Keratinocyte (primary cell): ENCODE data around the gene VAC14. TPM values are rescaled to one million over a fixed set of nuclear protein-coding genes. Genes with fewer than 3 reads are reported as not detected.

ENCODE experiments used
- DNase-seq: peaks from one replicate; pipeline ENCODE4 v3.0.0-alpha.2; 2011; ENCODE audit warnings: low read depth, missing footprints, low spot score
- FAIRE-seq: peaks from 2 replicates; lab custom pipeline; 2011; peaks lifted over from hg19 to GRCh38; lab: Jason Lieb, UNC
- H2AFZ ChIP-seq: 2 replicates; pipeline ENCODE4 v1.6.0; 2012; ENCODE audit warnings: low read length, control low read depth, inconsistent platforms; ENCODE audit not compliant: control insufficient read depth
- H3K27ac ChIP-seq: 2 replicates; pipeline ENCODE4 v1.5.1; 2011; ENCODE audit warnings: low read length; ENCODE audit not compliant: control insufficient read depth, insufficient read depth
- H3K27me3 ChIP-seq: 3 replicates; pipeline ENCODE4 v1.6.0; 2011; ENCODE audit warnings: low read length; ENCODE audit not compliant: control insufficient read depth, insufficient read depth; ENCODE audit errors: extremely low read depth
- H3K36me3 ChIP-seq, 2 experiments: 2 replicates in 1 of 2; 3 replicates in 1 of 2; pipeline ENCODE4 v1.5.1; 2011; ENCODE audit warnings: low read length in 2 of 2, mild to moderate bottlenecking in 1 of 2; ENCODE audit not compliant: control insufficient read depth in 2 of 2, insufficient read depth in 2 of 2; ENCODE audit errors: extremely low read depth in 1 of 2
- H3K4me1 ChIP-seq: 3 replicates; pipeline ENCODE4 v1.5.1; 2011; ENCODE audit warnings: low read length; ENCODE audit not compliant: control insufficient read depth, insufficient read depth; ENCODE audit errors: extremely low read depth
- H3K4me2 ChIP-seq: 3 replicates; pipeline ENCODE4 v1.6.0; 2011; ENCODE audit warnings: low read depth, low read length; ENCODE audit not compliant: control insufficient read depth, insufficient read depth; ENCODE audit errors: extremely low read depth
- H3K4me3 ChIP-seq, 3 experiments: fragments of 200-600 bp in 1 of 3; sonication (generic) in 1 of 3; 2 replicates in 2 of 3; 3 replicates in 1 of 3; pipeline ENCODE4 v1.5.1; 2011 to 2016; ENCODE audit warnings: low read length in 3 of 3, mild to moderate bottlenecking in 3 of 3, control low read depth in 2 of 3, inconsistent platforms in 1 of 3, low read depth in 1 of 3, mixed read lengths in 1 of 3, mixed run types in 1 of 3, moderate library complexity in 1 of 3; ENCODE audit not compliant: control insufficient read depth in 2 of 3, insufficient read depth in 2 of 3; ENCODE audit errors: extremely low read depth in 1 of 3
- H3K79me2 ChIP-seq: 2 replicates; pipeline ENCODE4 v1.6.0; 2012; ENCODE audit warnings: low read length; ENCODE audit not compliant: control insufficient read depth, insufficient read depth
- H3K9ac ChIP-seq: 3 replicates; pipeline ENCODE4 v1.6.0; 2011; ENCODE audit warnings: low read length; ENCODE audit not compliant: control insufficient read depth, insufficient read depth; ENCODE audit errors: extremely low read depth
- H3K9me1 ChIP-seq: 3 replicates; pipeline ENCODE4 v1.6.0; 2011; ENCODE audit warnings: low read length; ENCODE audit not compliant: control insufficient read depth, insufficient read depth; ENCODE audit errors: extremely low read depth
- H3K9me3 ChIP-seq: 2 replicates; pipeline ENCODE4 v1.5.1; 2012; ENCODE audit warnings: low read depth, low read length; ENCODE audit not compliant: control insufficient read depth
- H4K20me1 ChIP-seq: 3 replicates; pipeline ENCODE4 v1.6.0; 2011; ENCODE audit warnings: low read length; ENCODE audit not compliant: control insufficient read depth, insufficient read depth; ENCODE audit errors: extremely low read depth
- EZH2 ChIP-seq: IDR thresholded peaks from one replicate; pipeline ENCODE4 v1.6.1; 2012; ENCODE audit warnings: inconsistent platforms, mild to moderate bottlenecking, low read length, moderate library complexity
- dilution Hi-C: fragments of 300-500 bp; cut with MboI; formaldehyde crosslinking; loops from one replicate; pipeline ENCODE4 v1.7.0; 2020; ENCODE audit warnings: low sequenced_read_pairs; ENCODE audit not compliant: extremely low pct_ligation_motif_present
- polyA plus RNA-seq, 5 experiments: library from polyadenylated mRNA; depleted of rRNA in 3 of 5; stranded (reverse) in 3 of 5; stranded (forward) in 1 of 5; unstranded in 1 of 5; fragments of >200 nt; gene quantifications; 1 replicate in 1 of 5; 2 replicates in 3 of 5; 3 replicates in 1 of 5; pipeline versions ENCODE4 v1.2.1 to v1.2.3, GENCODE V29; 2011 to 2012; ENCODE audit warnings: missing spikeins in 2 of 5, low read depth in 1 of 5, low replicate concordance in 1 of 5
- TF ChIP-seq, protein P1 (sequence below), 3 experiments: IDR thresholded peaks in 1 of 3; conservative IDR thresholded peaks in 1 of 3; optimal IDR thresholded peaks in 1 of 3; 2 replicates in 2 of 3; 3 replicates in 1 of 3; pipeline versions ENCODE3 to v1.5.1; 2011; ENCODE audit warnings: low read length in 3 of 3, mild to moderate bottlenecking in 3 of 3, moderate library complexity in 2 of 3, control low read depth in 1 of 3, inconsistent platforms in 1 of 3; ENCODE audit not compliant: insufficient read depth in 2 of 3; ENCODE audit errors: extremely low read depth in 1 of 3

VAC14 gene
- polyA plus RNA-seq, 1 donor (not counting 4 experiments of a cell fraction or from before 2014, with no cell fraction given) = 15.9 TPM

DNA sequence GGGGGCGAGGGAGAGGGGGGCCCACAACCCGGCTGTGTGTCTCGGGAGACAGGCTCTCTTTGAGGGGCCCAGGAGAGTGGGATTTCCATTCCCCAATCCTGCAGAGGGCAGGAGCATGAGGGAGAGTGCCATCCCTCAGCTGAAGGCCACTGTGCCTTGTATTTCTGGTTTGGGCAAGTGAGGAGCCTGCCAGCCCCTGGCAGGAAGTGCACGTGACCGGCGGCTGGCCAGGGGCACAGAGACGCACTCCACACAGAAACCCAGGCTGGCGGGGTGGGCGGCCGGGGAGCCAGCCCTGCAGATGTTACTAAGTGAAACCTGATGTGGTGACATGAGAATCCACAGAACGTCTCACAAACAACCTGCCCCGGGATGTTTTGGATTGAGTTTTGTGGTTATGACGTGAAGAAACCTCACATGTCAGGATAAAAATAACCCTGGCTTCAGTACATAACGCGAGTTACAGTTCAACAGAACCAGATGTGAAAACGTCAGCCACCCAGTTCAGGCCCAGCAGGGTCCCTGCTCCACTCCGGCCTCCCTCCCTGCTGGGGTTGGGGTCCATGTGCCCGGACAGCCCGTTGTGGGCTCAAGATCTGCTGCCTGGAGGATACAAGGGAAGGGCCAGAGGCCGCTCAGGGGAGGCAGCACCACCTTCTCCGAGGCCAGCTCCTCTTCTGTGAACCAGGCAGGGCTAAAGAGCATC is 63.4 kb downstream of the VAC14 start:
- no peaks in the 10 kb centered on the region for H3K27me3 ChIP-seq
- H3K4me3 ChIP-seq = no peak overlapping the region
- H3K9me1 ChIP-seq = no peaks in the 10 kb centered on the region
- no peaks in the 10 kb centered on the region for H3K9me3 ChIP-seq
- peaks cover 12% of the 10 kb centered on the region for H3K4me1 ChIP-seq
- DNase-seq = no peak
- no peaks in the 10 kb centered on the region for H4K20me1 ChIP-seq
- dilution Hi-C loops = no loop called here
- H3K4me2 ChIP-seq = no peak overlapping the region
- TF ChIP-seq EZH2 = no peak
- TF ChIP-seq, protein P1, sequence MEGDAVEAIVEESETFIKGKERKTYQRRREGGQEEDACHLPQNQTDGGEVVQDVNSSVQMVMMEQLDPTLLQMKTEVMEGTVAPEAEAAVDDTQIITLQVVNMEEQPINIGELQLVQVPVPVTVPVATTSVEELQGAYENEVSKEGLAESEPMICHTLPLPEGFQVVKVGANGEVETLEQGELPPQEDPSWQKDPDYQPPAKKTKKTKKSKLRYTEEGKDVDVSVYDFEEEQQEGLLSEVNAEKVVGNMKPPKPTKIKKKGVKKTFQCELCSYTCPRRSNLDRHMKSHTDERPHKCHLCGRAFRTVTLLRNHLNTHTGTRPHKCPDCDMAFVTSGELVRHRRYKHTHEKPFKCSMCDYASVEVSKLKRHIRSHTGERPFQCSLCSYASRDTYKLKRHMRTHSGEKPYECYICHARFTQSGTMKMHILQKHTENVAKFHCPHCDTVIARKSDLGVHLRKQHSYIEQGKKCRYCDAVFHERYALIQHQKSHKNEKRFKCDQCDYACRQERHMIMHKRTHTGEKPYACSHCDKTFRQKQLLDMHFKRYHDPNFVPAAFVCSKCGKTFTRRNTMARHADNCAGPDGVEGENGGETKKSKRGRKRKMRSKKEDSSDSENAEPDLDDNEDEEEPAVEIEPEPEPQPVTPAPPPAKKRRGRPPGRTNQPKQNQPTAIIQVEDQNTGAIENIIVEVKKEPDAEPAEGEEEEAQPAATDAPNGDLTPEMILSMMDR (optimal IDR thresholded peaks at IDR 0.05 in 1 of 3, IDR thresholded peaks at IDR 0.05 in 1 of 3, conservative IDR thresholded peaks at IDR 0.05 in 1 of 3; ENCODE audit: extremely low read depth in 1 of 3, insufficient read depth in 2 of 3, low read length in 3 of 3) = no peak
- peak; percentile 68 for FAIRE-seq
- peaks cover 0 to 5% of the 10 kb centered on the region in 2 experiments for H3K36me3 ChIP-seq
- H3K27ac ChIP-seq = no peak overlapping the region
- H3K79me2 ChIP-seq = no peaks in the 10 kb centered on the region
- H2AFZ ChIP-seq = no peak overlapping the region
- peak overlapping the region; percentile 6 for H3K9ac ChIP-seq

DNA sequence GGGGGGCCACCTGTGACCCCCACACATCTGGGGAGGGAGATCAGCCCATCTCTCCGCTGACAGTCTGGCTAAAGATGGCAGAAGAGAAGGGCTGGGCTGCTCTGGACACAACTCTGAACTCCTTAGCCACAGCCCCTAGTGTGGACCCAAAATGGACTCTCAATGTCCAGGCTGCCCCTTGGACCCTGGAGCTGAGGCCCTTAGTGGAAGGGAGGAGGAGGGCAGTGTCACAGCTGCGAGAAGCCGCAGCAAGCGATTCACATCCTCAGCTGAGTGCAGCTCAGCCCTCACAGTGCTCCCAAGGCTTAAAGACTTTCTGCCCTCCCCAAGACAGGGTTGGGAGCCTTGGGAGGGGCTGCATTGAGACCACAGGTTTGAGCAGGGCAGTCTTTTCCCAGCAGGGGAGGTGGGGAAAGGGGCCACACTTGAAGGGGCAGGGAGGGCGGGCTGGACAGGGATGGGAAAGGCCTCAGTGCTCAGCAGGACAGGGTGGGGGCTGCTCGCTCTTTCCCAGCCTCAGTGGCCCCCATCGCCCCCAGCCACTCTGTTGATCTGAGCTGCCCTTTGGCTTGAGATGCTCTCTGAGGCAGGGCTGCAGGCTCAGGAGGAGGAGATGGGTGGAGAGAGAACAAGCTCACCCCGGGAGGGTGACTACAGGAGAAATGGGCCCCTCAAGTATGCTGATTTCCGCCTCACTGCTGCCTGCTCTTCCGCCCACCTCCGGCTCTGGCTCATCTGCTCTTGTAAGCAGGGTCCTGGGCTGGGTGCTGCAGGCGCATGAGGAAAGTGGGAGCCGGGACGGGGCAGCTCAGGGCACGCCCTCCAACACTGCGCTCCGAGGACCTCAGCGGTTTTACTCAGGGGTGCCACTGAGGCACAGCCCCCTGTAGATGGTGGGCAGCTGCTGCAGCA is 64.2 kb downstream of the VAC14 start:
- H3K36me3 ChIP-seq = peaks cover 0 to 5% of the 10 kb centered on the region in 2 experiments
- no peaks in the 10 kb centered on the region for H3K79me2 ChIP-seq
- dilution Hi-C loops = no loop called here
- no peak overlapping the region for H2AFZ ChIP-seq
- no peak for FAIRE-seq
- no peaks in the 10 kb centered on the region for H4K20me1 ChIP-seq
- H3K9me1 ChIP-seq = no peaks in the 10 kb centered on the region
- no peak for DNase-seq
- H3K27me3 ChIP-seq = no peaks in the 10 kb centered on the region
- no peak overlapping the region for H3K4me3 ChIP-seq
- H3K4me1 ChIP-seq = peaks cover 12% of the 10 kb centered on the region
- H3K27ac ChIP-seq = no peak overlapping the region
- no peaks in the 10 kb centered on the region for H3K9me3 ChIP-seq
- TF ChIP-seq EZH2 = no peak
- TF ChIP-seq, protein P1 (optimal IDR thresholded peaks at IDR 0.05 in 1 of 3, IDR thresholded peaks at IDR 0.05 in 1 of 3, conservative IDR thresholded peaks at IDR 0.05 in 1 of 3; ENCODE audit: extremely low read depth in 1 of 3, insufficient read depth in 2 of 3, low read length in 3 of 3) = no peak
- peak overlapping the region; percentile 6 for H3K9ac ChIP-seq
- H3K4me2 ChIP-seq = no peak overlapping the region
